Bronchial epithelial cell (primary cell): ENCODE measurements around the gene CACNA1H. TPM values are rescaled to one million over a fixed set of nuclear protein-coding genes. Genes with fewer than 3 reads are reported as not detected.

Source experiments
- DNase-seq: peaks from one replicate; pipeline ENCODE4 v3.0.0-alpha.2; 2010; ENCODE audit warnings: low read depth
- FAIRE-seq: peaks from 2 replicates; lab custom pipeline; 2011; peaks lifted over from hg19 to GRCh38; lab: Jason Lieb, UNC
- H3K27me3 ChIP-seq: 2 replicates; pipeline ENCODE4 v1.5.1; 2011; ENCODE audit warnings: low read length; ENCODE audit not compliant: control insufficient read depth, insufficient read depth
- H3K36me3 ChIP-seq: 2 replicates; pipeline ENCODE4 v1.5.1; 2011; ENCODE audit warnings: low read length; ENCODE audit not compliant: control insufficient read depth, insufficient read depth
- H3K4me3 ChIP-seq: 2 replicates; pipeline ENCODE4 v1.5.1; 2011; ENCODE audit warnings: mild to moderate bottlenecking, low read depth, low read length, control low read depth
- total RNA-seq: library from RNA; depleted of rRNA; stranded (reverse); fragments of >200 nt; gene quantifications from 2 replicates; pipeline ENCODE4 v1.2.1, GENCODE V29; 2014
- TF ChIP-seq, protein P1 (sequence below): IDR thresholded peaks from 2 replicates; pipeline ENCODE4 v1.5.1; 2011; ENCODE audit warnings: mild to moderate bottlenecking, moderate library complexity, low read length, control low read depth, inconsistent platforms; ENCODE audit not compliant: insufficient read depth, severe bottlenecking

The CACNA1H gene
- total RNA-seq, 1 donor from 2014 or later = not detected

GRCh38 chr16:1204933-1205332, 52.0 kb downstream of the CACNA1H start:
- FAIRE-seq (no peak), DNase-seq (no peak)
- no peaks in the 10 kb centered on the region for H3K27me3 ChIP-seq
- H3K4me3 ChIP-seq = no peak overlapping the region
- no peaks in the 10 kb centered on the region for H3K36me3 ChIP-seq
- TF ChIP-seq, protein P1, sequence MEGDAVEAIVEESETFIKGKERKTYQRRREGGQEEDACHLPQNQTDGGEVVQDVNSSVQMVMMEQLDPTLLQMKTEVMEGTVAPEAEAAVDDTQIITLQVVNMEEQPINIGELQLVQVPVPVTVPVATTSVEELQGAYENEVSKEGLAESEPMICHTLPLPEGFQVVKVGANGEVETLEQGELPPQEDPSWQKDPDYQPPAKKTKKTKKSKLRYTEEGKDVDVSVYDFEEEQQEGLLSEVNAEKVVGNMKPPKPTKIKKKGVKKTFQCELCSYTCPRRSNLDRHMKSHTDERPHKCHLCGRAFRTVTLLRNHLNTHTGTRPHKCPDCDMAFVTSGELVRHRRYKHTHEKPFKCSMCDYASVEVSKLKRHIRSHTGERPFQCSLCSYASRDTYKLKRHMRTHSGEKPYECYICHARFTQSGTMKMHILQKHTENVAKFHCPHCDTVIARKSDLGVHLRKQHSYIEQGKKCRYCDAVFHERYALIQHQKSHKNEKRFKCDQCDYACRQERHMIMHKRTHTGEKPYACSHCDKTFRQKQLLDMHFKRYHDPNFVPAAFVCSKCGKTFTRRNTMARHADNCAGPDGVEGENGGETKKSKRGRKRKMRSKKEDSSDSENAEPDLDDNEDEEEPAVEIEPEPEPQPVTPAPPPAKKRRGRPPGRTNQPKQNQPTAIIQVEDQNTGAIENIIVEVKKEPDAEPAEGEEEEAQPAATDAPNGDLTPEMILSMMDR = no peak

DNA sequence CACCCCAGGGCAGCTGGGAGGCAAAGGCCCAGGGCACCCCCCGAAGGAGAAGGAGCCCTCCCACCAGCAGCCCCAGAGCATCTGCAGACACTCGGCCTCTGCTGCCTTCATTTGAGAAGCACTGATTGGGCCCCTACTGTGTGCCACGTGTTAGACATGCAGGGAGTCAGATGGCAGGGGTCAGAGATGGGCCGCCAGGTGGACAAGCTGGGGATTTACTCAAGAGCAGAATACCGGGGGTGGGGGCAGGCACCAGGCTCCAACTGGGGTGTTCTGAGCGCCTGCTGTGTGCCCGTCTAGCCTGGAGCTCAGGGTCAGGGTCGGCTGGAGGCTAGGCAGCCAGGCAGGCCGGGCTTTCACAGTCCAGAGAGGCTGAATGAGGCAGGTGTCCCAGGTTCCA, 53.4 kb downstream of the CACNA1H start:
- Histone ChIP-seq H3K4me3 (no peak overlapping the region), H3K27me3 (no peaks in the 10 kb centered on the region), H3K36me3 (no peaks in the 10 kb centered on the region)
- DNase-seq (no peak), FAIRE-seq (no peak)
- TF ChIP-seq, protein P1 = no peak

DNA sequence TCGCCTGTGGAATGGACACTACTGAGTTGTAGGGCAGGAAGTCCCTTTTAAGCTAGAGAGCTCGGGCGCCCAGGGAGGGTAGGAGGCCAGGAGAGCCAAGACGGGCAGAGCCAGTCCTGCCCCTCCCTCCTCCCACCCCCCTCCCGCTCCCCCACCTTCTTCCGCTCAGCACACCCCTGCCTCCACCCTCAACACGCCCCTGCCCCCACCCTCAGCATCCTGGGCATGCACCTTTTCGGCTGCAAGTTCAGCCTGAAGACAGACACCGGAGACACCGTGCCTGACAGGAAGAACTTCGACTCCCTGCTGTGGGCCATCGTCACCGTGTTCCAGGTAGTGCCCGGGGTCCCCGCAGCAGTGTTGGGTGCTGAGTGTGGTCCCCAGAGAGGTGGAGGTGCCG, 53.9 kb downstream of the CACNA1H start:
- Histone ChIP-seq H3K36me3 (no peaks in the 10 kb centered on the region), H3K27me3 (no peaks in the 10 kb centered on the region), H3K4me3 (no peak overlapping the region)
- TF ChIP-seq, protein P1 = no peak
- no peak for FAIRE-seq
- no peak for DNase-seq

DNA sequence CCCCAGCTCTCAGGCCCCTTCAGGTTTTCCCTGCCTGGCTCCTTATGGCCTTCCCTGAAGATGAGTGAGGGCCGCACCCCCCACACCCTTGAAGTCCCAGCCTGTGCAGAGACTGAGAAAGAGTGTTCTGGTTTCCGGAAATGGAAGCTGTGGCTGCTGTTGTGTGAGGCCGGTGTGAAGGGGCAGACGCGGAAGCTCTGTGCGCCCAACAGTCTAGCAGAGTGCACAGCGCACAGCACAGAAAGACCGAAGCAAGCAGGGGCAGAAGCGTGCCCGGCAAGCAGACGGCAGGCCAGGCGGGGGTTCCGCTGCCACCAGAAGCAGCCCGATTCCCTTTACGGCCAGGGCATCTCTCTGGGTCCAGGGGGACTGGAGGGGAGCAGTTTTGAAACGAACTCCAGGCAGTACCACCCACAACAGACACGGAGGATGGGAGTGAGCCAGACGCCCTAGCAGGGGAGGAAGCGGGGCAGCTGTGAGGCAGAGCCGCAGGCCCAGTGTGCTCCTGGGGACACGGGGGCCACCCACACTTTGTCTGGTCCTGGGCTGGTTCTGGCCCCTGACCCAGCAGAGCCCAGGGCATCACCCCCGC, 55.4 kb downstream of the CACNA1H start:
- DNase-seq (no peak), FAIRE-seq (no peak)
- H3K4me3 ChIP-seq = no peak overlapping the region
- H3K27me3 ChIP-seq = no peaks in the 10 kb centered on the region
- no peaks in the 10 kb centered on the region for H3K36me3 ChIP-seq
- TF ChIP-seq, protein P1 = no peak

DNA sequence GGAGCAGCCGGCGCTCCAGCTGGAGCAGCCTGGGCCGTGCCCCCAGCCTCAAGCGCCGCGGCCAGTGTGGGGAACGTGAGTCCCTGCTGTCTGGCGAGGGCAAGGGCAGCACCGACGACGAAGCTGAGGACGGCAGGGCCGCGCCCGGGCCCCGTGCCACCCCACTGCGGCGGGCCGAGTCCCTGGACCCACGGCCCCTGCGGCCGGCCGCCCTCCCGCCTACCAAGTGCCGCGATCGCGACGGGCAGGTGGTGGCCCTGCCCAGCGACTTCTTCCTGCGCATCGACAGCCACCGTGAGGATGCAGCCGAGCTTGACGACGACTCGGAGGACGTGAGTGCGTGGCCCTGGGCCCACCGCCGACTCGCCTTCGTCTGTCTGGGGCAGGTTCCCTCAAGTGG, 56.2 kb downstream of the CACNA1H start:
- TF ChIP-seq, protein P1 = no peak
- DNase-seq (no peak), FAIRE-seq (no peak)

DNA sequence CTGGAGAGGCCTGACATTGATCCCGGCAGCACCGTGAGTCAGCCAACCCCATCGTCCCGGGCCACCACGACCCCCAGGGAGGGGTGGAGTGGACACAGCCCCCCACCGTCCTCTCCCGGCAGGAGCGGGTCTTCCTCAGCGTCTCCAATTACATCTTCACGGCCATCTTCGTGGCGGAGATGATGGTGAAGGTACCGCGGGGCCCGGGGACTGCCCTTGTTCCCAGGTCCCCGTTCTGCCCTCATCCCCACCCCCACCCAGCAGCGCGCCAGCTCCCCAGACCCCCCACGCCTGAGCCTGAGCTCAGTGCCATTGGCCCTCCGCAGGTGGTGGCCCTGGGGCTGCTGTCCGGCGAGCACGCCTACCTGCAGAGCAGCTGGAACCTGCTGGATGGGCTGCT, 57.6 kb downstream of the CACNA1H start:
- no peaks in the 10 kb centered on the region for H3K36me3 ChIP-seq
- TF ChIP-seq, protein P1 = no peak
- FAIRE-seq (no peak), DNase-seq (no peak)
- no peak overlapping the region for H3K4me3 ChIP-seq
- no peaks in the 10 kb centered on the region for H3K27me3 ChIP-seq

More for the DNA sequence above, 56.2 kb downstream of the CACNA1H start:
- H3K4me3 ChIP-seq = no peak overlapping the region
- H3K36me3 ChIP-seq = no peaks in the 10 kb centered on the region
- H3K27me3 ChIP-seq = no peaks in the 10 kb centered on the region
